ENCODE results near the gene MAGEA2. TPM values are rescaled to one million over a fixed set of nuclear protein-coding genes. Genes with fewer than 3 reads are reported as not detected.
"Not testable (repeated sequence)": the region's sequence is repeated elsewhere in the genome, so short reads cannot be mapped to it uniquely, and the experiment has no call there.

Gene MAGEA2, protein sequence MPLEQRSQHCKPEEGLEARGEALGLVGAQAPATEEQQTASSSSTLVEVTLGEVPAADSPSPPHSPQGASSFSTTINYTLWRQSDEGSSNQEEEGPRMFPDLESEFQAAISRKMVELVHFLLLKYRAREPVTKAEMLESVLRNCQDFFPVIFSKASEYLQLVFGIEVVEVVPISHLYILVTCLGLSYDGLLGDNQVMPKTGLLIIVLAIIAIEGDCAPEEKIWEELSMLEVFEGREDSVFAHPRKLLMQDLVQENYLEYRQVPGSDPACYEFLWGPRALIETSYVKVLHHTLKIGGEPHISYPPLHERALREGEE
- polyA plus RNA-seq (ENCODE audit: insufficient read length in 12 of 12): under 1 TPM in 1 of 12 donors, not detected in 11; 0.35 TPM
- long read RNA-seq, donor 1: 0 reads
- long read RNA-seq, donor 2: 0 reads
- long read RNA-seq, donor 3: 0 reads
- long read RNA-seq, donor 4: 0 reads
- long read RNA-seq, donor 5: 0 reads
- long read RNA-seq, donor 6: 0 reads
- long read RNA-seq, donor 7: 0 reads
- long read RNA-seq, donor 8: 0 reads
- long read RNA-seq, donor 9: 0 reads
- long read RNA-seq, donor 10: 0 reads
- long read RNA-seq, donor 11: 0 reads

DNA sequence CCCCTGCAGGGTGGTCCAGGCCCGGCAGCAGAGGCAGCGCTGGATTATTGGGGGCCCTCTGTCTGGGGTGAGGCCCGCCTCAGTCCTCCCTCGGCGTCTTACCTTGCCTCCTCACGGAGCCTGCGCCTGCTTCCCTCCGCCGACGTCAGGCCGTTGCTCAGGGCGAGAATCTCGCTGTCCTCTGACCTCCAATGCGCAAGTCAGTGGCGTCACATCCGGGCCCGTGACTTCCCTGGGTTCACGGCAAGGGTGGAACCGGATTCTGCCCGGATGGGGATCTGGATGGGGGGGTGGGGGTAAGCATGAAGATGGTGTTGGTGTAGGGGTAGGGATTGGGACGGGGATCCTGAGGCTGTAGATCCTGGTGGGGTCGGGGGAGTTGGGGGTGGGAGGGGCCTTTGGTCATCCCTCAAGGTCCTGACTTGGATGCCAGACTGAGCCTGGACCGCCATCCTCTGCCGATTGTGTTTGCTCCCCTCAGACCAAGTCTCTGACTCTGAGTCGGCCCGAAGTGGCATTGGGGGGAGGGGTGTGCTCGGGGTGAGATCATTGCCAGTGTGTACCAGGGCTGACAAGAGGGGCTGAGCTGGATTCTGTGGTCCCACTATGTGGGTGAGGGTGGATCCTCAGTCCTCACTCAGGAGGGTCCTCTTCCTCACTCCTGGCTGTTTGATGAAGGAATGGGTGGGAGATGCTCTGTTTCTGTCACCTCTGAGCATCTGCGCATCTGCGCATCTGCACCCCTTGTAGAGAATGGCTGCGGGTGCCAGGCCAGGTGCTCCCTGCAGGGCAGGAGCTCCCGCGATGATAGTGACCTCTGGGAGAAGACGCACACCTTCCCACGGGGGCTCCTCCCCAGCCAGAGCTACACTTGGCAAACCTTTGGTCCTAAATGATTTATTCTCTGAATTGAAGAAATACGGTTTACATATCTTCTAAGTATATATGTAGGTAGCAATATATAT, at the start of gene MAGEA2:
Gene MAGEA2 (minus strand): TSS at position 157 of the 965 bp plus-strand sequence. CDS start 2,479 bp downstream, outside the sequence.
- not testable (repeated sequence) for DNase-seq

DNA sequence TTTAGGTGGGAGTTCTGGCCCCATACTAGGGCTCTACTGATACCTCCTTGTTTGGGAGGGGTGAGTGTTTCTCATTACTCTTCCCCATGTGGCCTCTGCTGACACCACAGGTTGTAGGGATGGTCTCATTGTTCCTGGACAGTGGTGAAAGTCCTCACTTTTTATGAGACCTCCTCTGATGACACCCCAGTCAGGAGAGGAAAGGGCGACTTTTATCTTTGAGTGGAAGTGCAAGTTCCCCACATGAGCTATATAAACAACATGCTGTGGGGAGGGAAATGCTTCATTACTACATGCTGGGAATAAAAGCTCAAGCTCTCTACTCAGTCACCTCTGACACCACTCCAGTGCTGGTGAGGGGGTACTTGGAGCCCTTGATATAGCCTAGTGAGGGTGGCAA, 45.3 kb upstream of the MAGEA2 start:
- no peak for DNase-seq

DNA sequence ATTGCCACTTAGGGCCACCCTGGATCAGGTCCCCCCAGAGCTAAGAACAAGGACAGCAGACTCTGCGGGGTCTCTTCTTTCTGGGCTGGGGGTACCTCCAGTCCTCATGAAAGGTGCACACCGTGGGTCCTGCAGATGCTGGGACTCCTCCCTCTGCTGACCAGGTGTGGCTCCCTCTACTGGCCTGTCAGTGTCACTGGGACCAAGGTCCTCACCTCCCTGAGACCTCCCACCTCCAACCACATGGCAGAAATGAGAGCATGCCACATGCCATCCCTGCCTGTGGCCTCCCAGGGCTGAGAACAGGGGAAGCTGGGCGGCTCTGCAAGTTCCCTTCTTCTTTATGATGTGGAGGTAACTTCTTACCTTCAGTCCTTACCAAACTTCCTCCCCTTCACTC, 33.4 kb upstream of the MAGEA2 start:
- not testable (repeated sequence) for DNase-seq

DNA sequence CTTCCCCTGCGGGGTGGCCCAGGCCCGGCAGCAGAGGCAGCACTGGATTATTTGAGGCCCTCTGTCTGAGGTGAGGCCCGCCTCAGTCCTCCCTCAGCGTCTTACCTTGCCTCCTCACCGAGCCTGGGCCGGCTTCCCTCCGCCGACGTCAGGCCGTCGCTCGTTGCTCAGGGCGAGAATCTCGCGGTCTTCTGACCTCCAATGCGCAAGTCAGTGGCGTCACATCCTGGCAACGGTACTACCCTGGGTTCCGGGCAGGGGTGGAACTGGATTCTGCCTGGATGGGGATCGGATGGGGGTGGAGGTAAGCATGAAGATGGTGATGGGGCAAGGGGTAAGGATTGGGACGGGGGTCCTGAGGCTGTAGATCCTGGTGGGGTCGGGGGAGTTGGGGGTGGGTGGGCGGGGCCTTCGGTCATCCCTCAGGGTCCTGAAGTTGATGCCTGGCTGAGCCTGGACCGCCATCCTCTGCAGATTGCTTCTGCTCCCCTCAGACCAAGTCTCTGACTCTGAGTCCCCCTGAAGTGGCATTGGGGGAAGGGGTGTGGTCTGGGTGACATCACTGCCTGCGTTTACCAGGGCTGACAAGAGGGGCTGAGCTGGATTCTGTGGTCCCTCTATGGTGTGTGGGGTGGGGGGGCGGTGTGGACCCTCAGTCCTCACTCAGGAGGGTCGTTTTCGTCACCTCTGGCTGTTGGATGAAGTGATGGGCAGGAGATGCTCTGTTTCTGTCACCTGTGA, 16.1 kb upstream of the MAGEA2 start, which contains the start of gene MAGEA6:
Gene MAGEA6 (minus strand): TSS at position 141 of the 741 bp plus-strand sequence. CDS start 2,039 bp downstream, outside the sequence.
- not testable (repeated sequence) for DNase-seq

DNA sequence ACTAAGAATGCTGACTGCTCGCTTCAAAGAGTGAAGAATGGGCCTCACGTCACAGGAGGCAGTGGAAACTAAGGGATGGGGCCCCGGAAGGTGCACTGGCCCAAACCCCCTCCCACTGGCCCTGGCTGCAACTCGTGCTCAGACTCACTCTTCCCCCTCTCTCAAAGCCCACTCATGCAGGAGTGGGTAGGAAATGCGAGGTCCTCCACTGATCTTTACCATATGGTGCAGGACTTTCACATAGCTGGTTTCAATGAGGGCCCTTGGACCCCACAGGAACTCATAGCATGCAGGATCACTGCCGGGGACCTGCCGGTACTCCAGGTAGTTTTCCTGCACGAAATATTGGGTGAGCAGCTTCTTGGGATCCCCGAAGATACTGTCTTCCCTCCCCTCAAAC, 12.9 kb upstream of the MAGEA2 start:
- DNase-seq: not testable (repeated sequence)

DNA sequence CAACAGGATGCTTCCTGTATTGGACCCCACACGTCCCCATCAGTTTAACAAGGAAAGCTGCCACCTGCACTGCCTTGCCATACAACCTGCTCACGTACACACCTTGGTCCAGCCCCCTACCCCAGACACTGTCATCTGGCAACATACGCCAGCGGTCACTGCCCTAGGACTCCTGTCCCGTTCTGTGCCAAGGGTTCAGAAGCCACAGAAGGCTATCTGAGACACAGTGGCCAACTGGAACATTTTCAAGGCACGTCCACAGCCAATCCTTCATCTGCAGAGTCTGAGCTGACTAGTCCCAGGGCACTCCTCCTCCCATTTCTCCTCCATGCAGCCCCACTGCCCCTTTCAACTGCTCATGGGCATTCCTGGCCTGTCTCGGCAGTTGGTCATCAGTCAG, 7.9 kb upstream of the MAGEA2 start:
- DNase-seq: not testable (repeated sequence)

DNA sequence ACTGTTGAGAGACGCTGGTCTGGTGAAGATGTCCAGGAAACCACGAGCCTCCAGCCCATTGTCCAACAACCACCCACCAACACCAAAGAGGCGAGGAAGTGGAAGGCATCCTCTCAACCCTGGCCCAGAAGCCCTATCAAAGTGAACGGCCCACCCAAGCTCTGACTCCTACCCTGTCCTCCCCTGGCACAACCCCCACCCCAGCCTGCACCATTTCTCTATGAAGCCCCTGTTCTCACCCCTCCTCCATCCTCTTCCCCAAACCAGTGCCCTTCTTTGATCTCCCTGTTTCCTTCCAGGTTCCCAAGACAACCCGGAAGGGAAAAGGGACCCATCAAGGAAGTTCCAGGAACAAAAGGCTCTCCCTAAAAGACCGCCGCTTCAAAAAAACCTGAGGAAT, 5.9 kb upstream of the MAGEA2 start:
- DNase-seq: not testable (repeated sequence)

DNA sequence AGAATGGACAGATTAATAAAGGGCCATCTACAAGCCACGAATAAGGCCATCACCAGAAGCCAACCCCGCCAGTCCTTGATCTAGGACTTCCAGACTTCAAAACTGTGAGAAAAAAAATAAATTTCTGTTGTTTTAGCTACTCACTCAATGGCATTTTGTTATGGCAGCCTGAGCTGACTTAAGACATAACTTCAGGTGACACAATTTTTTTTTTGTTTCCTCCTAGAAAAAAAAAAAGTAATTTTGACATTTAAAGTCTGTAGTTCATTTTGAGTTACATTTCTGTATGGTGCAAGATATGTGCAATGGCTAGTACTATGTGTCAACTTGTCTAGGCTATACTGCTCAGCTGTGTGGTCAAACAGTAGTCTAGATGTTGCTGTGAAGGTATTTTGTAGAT, 5.3 kb upstream of the MAGEA2 start, which contains the start of gene CSAG3:
Gene CSAG3 (plus strand): TSS at position 301 of the 400 bp plus-strand sequence.
- not testable (repeated sequence) for DNase-seq

DNA sequence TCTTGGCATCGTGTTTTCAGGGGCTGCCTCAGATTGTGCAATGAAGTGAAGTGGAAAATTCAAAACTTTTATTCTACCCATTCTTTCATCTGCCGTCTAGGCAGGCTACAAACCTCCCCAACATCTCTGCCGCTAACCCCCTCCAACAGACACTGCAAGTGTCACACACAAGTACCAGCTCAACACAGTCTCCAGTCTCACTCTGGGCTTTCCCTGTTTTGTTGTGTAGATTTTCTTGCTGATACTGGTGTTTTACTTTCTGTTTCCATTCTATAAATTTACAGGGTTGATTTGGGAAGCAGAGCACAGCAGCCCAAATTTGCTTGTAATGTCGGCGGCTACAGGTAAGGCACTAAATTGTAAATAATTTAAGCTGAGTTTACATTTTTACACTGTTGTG, 1.2 kb upstream of the MAGEA2 start:
- DNase-seq: not testable (repeated sequence)

DNA sequence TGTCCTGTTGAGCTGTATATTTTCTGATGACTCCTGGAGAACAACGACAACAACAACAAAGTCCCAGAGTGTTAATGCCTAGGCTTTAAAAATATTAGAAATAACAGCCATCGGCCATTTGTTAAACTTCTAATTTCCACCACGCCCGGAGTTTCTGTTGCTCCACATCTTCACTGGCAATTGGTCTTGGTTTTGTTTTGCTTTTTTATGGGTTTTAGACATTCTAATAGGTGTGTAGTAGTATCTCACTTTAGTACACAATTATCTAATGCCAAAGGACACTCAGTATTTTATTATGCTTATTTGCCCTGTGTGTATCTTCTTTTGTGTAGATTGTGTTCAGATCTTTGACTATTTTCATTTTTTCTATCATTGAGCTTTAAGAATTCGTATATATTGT, 15.1 kb downstream of the MAGEA2 start:
- DNase-seq: no peak

DNA sequence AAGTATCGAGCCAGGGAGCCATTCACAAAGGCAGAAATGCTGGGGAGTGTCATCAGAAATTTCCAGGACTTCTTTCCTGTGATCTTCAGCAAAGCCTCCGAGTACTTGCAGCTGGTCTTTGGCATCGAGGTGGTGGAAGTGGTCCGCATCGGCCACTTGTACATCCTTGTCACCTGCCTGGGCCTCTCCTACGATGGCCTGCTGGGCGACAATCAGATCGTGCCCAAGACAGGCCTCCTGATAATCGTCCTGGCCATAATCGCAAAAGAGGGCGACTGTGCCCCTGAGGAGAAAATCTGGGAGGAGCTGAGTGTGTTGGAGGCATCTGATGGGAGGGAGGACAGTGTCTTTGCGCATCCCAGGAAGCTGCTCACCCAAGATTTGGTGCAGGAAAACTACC, 17.1 kb downstream of the MAGEA2 start:
- not testable (repeated sequence) for DNase-seq

DNA sequence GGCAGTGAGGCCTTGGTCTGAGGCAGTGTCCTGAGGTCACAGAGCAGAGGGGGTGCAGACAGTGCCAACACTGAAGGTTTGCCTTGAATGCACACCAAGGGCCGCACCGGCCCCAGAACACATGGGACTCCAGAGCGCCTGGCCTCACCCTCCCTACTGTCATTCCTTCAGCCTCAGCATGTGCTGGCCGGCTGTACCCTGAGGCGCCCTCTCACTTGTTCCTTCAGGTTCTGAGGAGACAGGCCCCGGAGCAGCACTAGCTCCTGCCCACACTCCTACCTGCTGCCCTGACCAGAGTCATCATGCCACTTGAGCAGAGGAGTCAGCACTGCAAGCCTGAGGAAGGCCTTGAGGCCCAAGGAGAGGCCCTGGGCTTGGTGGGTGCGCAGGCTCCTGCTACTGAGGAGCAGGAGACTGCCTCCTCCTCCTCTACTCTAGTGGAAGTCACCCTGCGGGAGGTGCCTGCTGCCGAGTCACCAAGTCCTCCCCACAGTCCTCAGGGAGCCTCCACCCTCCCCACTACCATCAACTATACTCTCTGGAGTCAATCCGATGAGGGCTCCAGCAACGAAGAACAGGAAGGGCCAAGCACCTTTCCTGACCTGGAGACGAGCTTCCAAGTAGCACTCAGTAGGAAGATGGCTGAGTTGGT, 17.7 kb downstream of the MAGEA2 start:
- DNase-seq: no peak

DNA sequence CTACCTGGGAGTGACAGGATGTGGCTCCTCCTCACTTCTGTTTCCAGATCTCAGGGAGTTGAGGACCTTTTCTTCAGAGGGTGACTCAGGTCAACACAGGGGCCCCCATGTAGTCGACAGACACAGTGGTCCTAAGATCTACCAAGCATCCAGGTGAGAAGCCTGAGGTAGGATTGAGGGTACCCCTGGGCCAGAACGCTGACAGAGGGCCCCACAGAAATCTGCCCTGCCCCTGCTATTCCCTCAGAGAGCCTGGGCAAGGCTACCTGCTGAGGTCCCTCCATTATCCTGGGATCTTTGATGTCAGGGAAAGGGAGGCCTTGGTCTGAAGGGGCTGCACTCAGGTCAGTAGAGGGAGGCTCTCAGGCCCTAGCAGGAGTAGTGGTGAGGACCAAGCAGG, 18.5 kb downstream of the MAGEA2 start:
- no peak for DNase-seq

DNA sequence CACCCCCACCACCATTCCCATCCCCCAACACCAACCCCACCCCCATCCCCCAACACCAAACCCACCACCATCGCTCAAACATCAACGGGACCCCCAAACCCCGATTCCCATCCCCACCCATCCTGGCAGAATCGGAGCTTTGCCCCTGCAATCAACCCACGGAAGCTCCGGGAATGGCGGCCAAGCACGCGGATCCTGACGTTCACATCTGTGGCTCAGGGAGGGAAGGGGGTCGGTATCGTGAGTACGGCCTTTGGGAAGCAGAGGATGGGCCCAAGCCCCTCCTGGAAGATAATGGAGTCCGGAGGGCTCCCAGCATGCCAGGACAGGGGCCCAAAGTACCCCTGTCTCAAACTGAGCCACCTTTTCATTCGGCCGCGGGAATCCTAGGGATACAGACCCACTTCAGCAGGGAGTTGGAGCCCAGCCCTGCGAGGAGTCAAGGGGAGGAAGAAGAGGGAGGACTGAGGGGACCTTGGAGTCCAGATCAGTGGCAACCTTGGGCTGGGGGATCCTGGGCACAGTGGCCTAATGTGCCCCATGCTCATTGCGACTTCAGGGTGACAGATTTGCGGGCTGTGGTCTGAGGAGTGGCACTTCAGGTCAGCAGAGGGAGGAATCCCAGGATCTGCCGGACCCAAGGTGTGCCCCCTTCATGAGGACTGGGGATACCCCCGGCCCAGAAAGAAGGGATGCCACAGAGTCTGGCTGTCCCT, 19.3 kb downstream of the MAGEA2 start:
- DNase-seq: not testable (repeated sequence)

DNA sequence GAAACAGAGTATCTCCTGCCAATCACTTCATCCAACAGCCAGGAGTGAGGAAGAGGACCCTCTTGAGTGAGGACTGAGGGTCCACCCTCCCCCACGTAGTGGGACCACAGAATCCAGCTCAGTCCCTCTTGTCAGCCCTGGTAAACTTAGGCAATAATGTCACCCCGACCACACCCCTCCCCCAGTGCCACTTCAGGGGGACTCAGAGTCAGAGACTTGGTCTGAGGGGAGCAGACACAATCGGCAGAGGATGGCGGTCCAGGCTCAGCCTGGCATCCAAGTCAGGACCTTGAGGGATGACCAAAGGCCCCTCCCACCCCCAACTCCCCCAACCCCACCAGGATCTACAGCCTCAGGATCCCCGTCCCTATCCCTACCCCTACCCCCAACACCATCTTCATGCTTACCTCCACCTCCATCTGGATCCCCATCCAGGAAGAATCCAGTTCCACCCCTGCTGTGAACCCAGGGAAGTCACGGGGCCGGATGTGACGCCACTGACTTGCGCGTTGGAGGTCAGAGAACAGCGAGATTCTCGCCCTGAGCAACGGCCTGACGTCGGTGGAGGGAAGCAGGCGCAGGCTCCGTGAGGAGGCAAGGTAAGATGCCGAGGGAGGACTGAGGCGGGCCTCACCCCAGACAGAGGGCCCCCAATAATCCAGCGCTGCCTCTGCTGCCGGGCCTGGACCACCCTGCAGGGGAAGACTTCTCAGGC, 20.2 kb downstream of the MAGEA2 start, which contains the start of the genes CSAG1 and MAGEA12:
Gene CSAG1 (minus strand): TSS at position 461 of the 715 bp plus-strand sequence. CDS start 1,261 bp downstream, outside the sequence.
Gene MAGEA12 (plus strand): TSS at position 497 of the 715 bp plus-strand sequence. CDS start 2,405 bp downstream, outside the sequence.
- DNase-seq: no peak

DNA sequence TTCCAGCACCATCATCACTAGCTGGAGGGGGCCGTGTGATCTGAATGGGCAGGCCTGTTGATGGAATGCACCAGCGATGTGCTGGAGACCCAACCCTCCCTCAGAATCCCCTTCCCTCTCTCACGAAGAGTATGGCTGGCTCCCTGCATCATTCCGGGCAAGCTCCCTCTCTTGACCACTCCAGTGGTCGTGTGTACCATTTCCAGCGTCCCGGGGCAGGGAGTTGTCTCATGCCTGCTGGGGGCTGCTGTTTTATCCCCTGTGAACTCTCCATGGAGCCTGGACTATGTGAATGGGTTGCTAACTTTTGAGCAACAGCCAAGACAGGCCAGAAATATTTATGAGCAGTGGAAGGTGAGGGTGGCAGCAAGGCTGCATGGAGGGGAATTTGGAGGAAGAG, 28.2 kb downstream of the MAGEA2 start:
- DNase-seq: no peak

DNA sequence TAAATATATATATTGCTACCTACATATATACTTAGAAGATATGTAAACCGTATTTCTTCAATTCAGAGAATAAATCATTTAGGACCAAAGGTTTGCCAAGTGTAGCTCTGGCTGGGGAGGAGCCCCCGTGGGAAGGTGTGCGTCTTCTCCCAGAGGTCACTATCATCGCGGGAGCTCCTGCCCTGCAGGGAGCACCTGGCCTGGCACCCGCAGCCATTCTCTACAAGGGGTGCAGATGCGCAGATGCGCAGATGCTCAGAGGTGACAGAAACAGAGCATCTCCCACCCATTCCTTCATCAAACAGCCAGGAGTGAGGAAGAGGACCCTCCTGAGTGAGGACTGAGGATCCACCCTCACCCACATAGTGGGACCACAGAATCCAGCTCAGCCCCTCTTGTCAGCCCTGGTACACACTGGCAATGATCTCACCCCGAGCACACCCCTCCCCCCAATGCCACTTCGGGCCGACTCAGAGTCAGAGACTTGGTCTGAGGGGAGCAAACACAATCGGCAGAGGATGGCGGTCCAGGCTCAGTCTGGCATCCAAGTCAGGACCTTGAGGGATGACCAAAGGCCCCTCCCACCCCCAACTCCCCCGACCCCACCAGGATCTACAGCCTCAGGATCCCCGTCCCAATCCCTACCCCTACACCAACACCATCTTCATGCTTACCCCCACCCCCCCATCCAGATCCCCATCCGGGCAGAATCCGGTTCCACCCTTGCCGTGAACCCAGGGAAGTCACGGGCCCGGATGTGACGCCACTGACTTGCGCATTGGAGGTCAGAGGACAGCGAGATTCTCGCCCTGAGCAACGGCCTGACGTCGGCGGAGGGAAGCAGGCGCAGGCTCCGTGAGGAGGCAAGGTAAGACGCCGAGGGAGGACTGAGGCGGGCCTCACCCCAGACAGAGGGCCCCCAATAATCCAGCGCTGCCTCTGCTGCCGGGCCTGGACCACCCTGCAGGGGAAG, 39.5 kb downstream of the MAGEA2 start, which contains the start of gene MAGEA2B:
Gene MAGEA2B (plus strand): TSS at position 814 of the 973 bp plus-strand sequence. CDS start 2,479 bp downstream, outside the sequence.
- DNase-seq: not testable (repeated sequence)
